Mesothelial cell of epicardium (in vitro differentiated cells): ENCODE measurements around the gene AQR. TPM values are rescaled to one million over a fixed set of nuclear protein-coding genes. Genes with fewer than 3 reads are reported as not detected.
A peak's percentile ranks its signal among the peaks of the same experiment; 100 is the strongest.
"Not testable (repeated sequence)": the region's sequence is repeated elsewhere in the genome, so short reads cannot be mapped to it uniquely, and the experiment has no call there.

Experiments used
- DNase-seq, 2 experiments: peaks; one replicate each; pipeline ENCODE4 v3.0.0; 2021; ENCODE audit warnings: low spot score in 2 of 2; ENCODE audit not compliant: unreplicated experiment in 2 of 2
- H3K27ac Mint-ChIP-seq: 2 replicates; pipeline ENCODE4 v1.8.0; 2021; ENCODE audit warnings: mixed read lengths
- H3K27me3 Mint-ChIP-seq: 2 replicates; pipeline ENCODE4 v1.8.0; 2021; ENCODE audit warnings: low read depth, mixed read lengths
- H3K36me3 Mint-ChIP-seq: 2 replicates; pipeline ENCODE4 v1.8.0; 2021; ENCODE audit warnings: mixed read lengths
- H3K4me1 Mint-ChIP-seq: 2 replicates; pipeline ENCODE4 v1.8.0; 2021; ENCODE audit warnings: mixed read lengths
- H3K4me3 Mint-ChIP-seq: 2 replicates; pipeline ENCODE4 v1.8.0; 2021; ENCODE audit warnings: mild to moderate bottlenecking, moderate library complexity, mixed read lengths
- H3K9me3 Mint-ChIP-seq: 2 replicates; pipeline ENCODE4 v1.8.0; 2021; ENCODE audit warnings: mixed read lengths
- CTCF ChIP-seq: fragments of 200-600 bp; sonication (generic); IDR thresholded peaks from one replicate; pipeline ENCODE4 v1.5.0; 2021; ENCODE audit warnings: antibody characterized with exemption; ENCODE audit not compliant: unreplicated experiment
- total RNA-seq: library from RNA; stranded (reverse); gene quantifications from 3 replicates; pipeline ENCODE4 v1.2.1, GENCODE V29; 2021

AQR gene
- total RNA-seq, 1 donor from 2014 or later = 46.2 TPM

GRCh38 chr15:34976743-34977142 lies 7.2 kb upstream of the AQR start:
- TF ChIP-seq CTCF = no peak
- Mint-ChIP-seq H3K27ac (no peak overlapping the region), H3K36me3 (peaks cover 6% of the 10 kb centered on the region), H3K4me3 (no peak overlapping the region), H3K4me1 (no peaks in the 10 kb centered on the region), H3K9me3 (no peaks in the 10 kb centered on the region), H3K27me3 (no peaks in the 10 kb centered on the region)
- DNase-seq = no peak

GRCh38 chr15:34976073-34976472 lies 6.5 kb upstream of the AQR start:
- H3K4me1 Mint-ChIP-seq = no peaks in the 10 kb centered on the region
- H3K27me3 Mint-ChIP-seq = no peaks in the 10 kb centered on the region
- H3K27ac Mint-ChIP-seq = no peak overlapping the region
- DNase-seq = no peak
- no peak overlapping the region for H3K4me3 Mint-ChIP-seq
- peaks cover 6% of the 10 kb centered on the region for H3K36me3 Mint-ChIP-seq
- TF ChIP-seq CTCF = no peak
- no peaks in the 10 kb centered on the region for H3K9me3 Mint-ChIP-seq

- no peak for TF ChIP-seq CTCF
- Mint-ChIP-seq H3K27ac (no peak overlapping the region), H3K4me3 (no peak overlapping the region), H3K27me3 (no peaks in the 10 kb centered on the region), H3K9me3 (no peaks in the 10 kb centered on the region), H3K36me3 (peaks cover 6% of the 10 kb centered on the region), H3K4me1 (peaks cover 10% of the 10 kb centered on the region)
- DNase-seq = no peak
Measured at GRCh38 chr15:34973512-34973911, 4.0 kb upstream of the AQR start.

- not testable (repeated sequence) for H3K36me3 Mint-ChIP-seq, H3K9me3 Mint-ChIP-seq, H3K27me3 Mint-ChIP-seq, DNase-seq
- H3K4me1 Mint-ChIP-seq = peaks cover 25% of the 10 kb centered on the region
- H3K4me3 Mint-ChIP-seq = peak overlapping the region; percentile 96
- H3K27ac Mint-ChIP-seq = peak overlapping the region; percentile 96
Measured at GRCh38 chr15:34970098-34970643, 629 bp upstream of the AQR start.

- Mint-ChIP-seq H3K4me1 (peaks cover 21% of the 10 kb centered on the region), H3K9me3 (no peaks in the 10 kb centered on the region), H3K27me3 (no peaks in the 10 kb centered on the region), H3K4me3 (no peak overlapping the region), H3K27ac (no peak overlapping the region), H3K36me3 (peaks cover 26% of the 10 kb centered on the region)
- DNase-seq = no peak
- no peak for TF ChIP-seq CTCF
Measured at GRCh38 chr15:34964277-34964676, 5.3 kb downstream of the AQR start.

GRCh38 chr15:34953851-34954250 lies 15.7 kb downstream of the AQR start:
- no peak for TF ChIP-seq CTCF
- peaks cover 30% of the 10 kb centered on the region for H3K36me3 Mint-ChIP-seq
- H3K4me3 Mint-ChIP-seq = no peak overlapping the region
- H3K27me3 Mint-ChIP-seq = no peaks in the 10 kb centered on the region
- H3K4me1 Mint-ChIP-seq = peaks cover 13% of the 10 kb centered on the region
- H3K9me3 Mint-ChIP-seq = peaks cover 8% of the 10 kb centered on the region
- H3K27ac Mint-ChIP-seq = no peak overlapping the region
- no peak for DNase-seq
